ENCODE measurements around the gene NUB1. TPM values are rescaled to one million over a fixed set of nuclear protein-coding genes. Genes with fewer than 3 reads are reported as not detected.

The NUB1 gene
- total RNA-seq, 4 donors from 2014 or later: 39.3 to 70.8 (median 41.7) TPM

- Histone ChIP-seq H3K36me3 (no peaks in the 10 kb centered on the region), H3K9me3 (no peaks in the 10 kb centered on the region), H3K27ac (no peak overlapping the region), H3K4me3 (no peak overlapping the region), H3K4me1 (peaks cover 32% of the 10 kb centered on the region), H3K27me3 (peaks cover 29% of the 10 kb centered on the region)
- 93% methylated on average over 8 of the region's 10 CpGs for WGBS
- no peak for TF ChIP-seq POLR2AphosphoS5 (IDR thresholded peaks at IDR 0.05)
- TF ChIP-seq EP300 (IDR thresholded peaks at IDR 0.05): no peak
- TF ChIP-seq CTCF (IDR thresholded peaks at IDR 0.05): no peak
- no peak for DNase-seq (ENCODE audit: low spot score in 2 of 2)
Observed at GRCh38 chr7:151405588-151405987, 64.0 kb downstream of the NUB1 start.

- H3K27ac ChIP-seq: no peak overlapping the region
- H3K27me3 ChIP-seq: peaks cover 36% of the 10 kb centered on the region
- H3K9me3 ChIP-seq: no peaks in the 10 kb centered on the region
- DNase-seq (ENCODE audit: low spot score in 2 of 2): no peak
- no peak overlapping the region for H3K4me3 ChIP-seq
- peaks cover 33% of the 10 kb centered on the region for H3K4me1 ChIP-seq
- no peaks in the 10 kb centered on the region for H3K36me3 ChIP-seq
- no peak for TF ChIP-seq CTCF (IDR thresholded peaks at IDR 0.05)
- TF ChIP-seq POLR2A (IDR thresholded peaks at IDR 0.05): no peak
- TF ChIP-seq POLR2AphosphoS5 (IDR thresholded peaks at IDR 0.05): no peak
- TF ChIP-seq EP300 (IDR thresholded peaks at IDR 0.05): no peak
- WGBS: 88% methylated on average over 20 of the region's 24 CpGs
Observed at GRCh38 chr7:151406051-151406875, 64.7 kb downstream of the NUB1 start.

GRCh38 chr7:151406886-151407583 lies 65.4 kb downstream of the NUB1 start:
- H3K4me1 ChIP-seq: peaks cover 33% of the 10 kb centered on the region
- no peaks in the 10 kb centered on the region for H3K9me3 ChIP-seq
- 85% methylated on average over 7 of the region's 9 CpGs for WGBS
- H3K27me3 ChIP-seq: peaks cover 44% of the 10 kb centered on the region
- no peaks in the 10 kb centered on the region for H3K36me3 ChIP-seq
- no peak overlapping the region for H3K4me3 ChIP-seq
- no peak overlapping the region for H3K27ac ChIP-seq
- TF ChIP-seq POLR2A (IDR thresholded peaks at IDR 0.05) (no peak), CTCF (IDR thresholded peaks at IDR 0.05) (no peak), POLR2AphosphoS5 (IDR thresholded peaks at IDR 0.05) (no peak), EP300 (IDR thresholded peaks at IDR 0.05) (no peak)
- no peak for DNase-seq (ENCODE audit: low spot score in 2 of 2)

GRCh38 chr7:151408498-151408838 lies 66.9 kb downstream of the NUB1 start:
- TF ChIP-seq CTCF (IDR thresholded peaks at IDR 0.05) (no peak), POLR2AphosphoS5 (IDR thresholded peaks at IDR 0.05) (no peak), EP300 (IDR thresholded peaks at IDR 0.05) (no peak), POLR2A (IDR thresholded peaks at IDR 0.05) (no peak)
- Histone ChIP-seq H3K4me3 (no peak overlapping the region), H3K27ac (no peak overlapping the region), H3K4me1 (peaks cover 33% of the 10 kb centered on the region), H3K27me3 (peaks cover 50% of the 10 kb centered on the region), H3K9me3 (no peaks in the 10 kb centered on the region), H3K36me3 (no peaks in the 10 kb centered on the region)
- WGBS: 72% methylated on average over 7 of the region's 7 CpGs
- no peak for DNase-seq (ENCODE audit: low spot score in 2 of 2)
